Tibial artery (tissue), 4 donors: ENCODE results near the gene CAPN14.

Experiments
- DNase-seq, 2 donors: peaks; one replicate each; pipeline ENCODE4 v3.0.0-alpha.2; 2019
- H3K27ac ChIP-seq, 2 donors: fragments of 200-600 bp; sonication (generic) in 1 of 2; 1 replicate in 1 of 2; 2 replicates in 1 of 2; pipeline ENCODE4 v1.5.1; 2018 to 2019; ENCODE audit warnings: mild to moderate bottlenecking in 1 of 2
- H3K27me3 ChIP-seq, 2 donors: fragments of 200-600 bp; sonication (generic) in 1 of 2; one replicate each; pipeline versions ENCODE4 v1.5.1 to v1.6.0; 2016 to 2019
- H3K36me3 ChIP-seq, 3 donors: fragments of 200-600 bp; sonication (generic) in 2 of 3; one replicate each; pipeline ENCODE4 v1.5.1; 2016 to 2019; ENCODE audit warnings: mild to moderate bottlenecking in 2 of 3
- H3K4me1 ChIP-seq, 4 donors: fragments of 200-600 bp; sonication (generic) in 2 of 4; 1 replicate in 3 of 4; 2 replicates in 1 of 4; pipeline ENCODE4 v1.5.1; 2016 to 2019
- H3K4me3 ChIP-seq, 2 donors: fragments of 200-600 bp; sonication (generic) in 1 of 2; 1 replicate in 1 of 2; 2 replicates in 1 of 2; pipeline ENCODE4 v1.5.1; 2018 to 2019; ENCODE audit warnings: mild to moderate bottlenecking in 2 of 2
- H3K9me3 ChIP-seq, 3 donors: fragments of 200-600 bp; sonication (generic) in 1 of 3; one replicate each; pipeline ENCODE4 v1.5.1; 2016 to 2019
- CTCF ChIP-seq, 2 experiments: fragments of 200-600 bp in 1 of 2; fragments of 450-650 bp in 1 of 2; IDR thresholded peaks; one replicate each; pipeline ENCODE4 v1.5.1; 2017 to 2019; ENCODE audit warnings: antibody characterized with exemption in 2 of 2, mild to moderate bottlenecking in 1 of 2, moderate library complexity in 1 of 2
- intact Hi-C: fragments of 100-400 bp; cut with DNase I; formaldehyde crosslinking; loops from one replicate; pipeline ENCODE4 v1.15.0; 2023; ENCODE audit warnings: low total_unique reads

CAPN14 gene

GRCh38 chr2:31193806-31194205 lies 23.5 kb downstream of the CAPN14 start:
- intact Hi-C loops = no loop called here
- DNase-seq = no peak
- Histone ChIP-seq H3K27ac (no peak overlapping the region), H3K4me1 (no peaks in the 10 kb centered on the region), H3K9me3 (no peaks in the 10 kb centered on the region), H3K27me3 (no peaks in the 10 kb centered on the region), H3K4me3 (no peak overlapping the region), H3K36me3 (no peaks in the 10 kb centered on the region)
- TF ChIP-seq CTCF (IDR thresholded peaks at IDR 0.05) = no peak

GRCh38 chr2:31192851-31193392 lies 24.4 kb downstream of the CAPN14 start:
- no peak overlapping the region for H3K4me3 ChIP-seq
- DNase-seq = no peak
- no peaks in the 10 kb centered on the region for H3K4me1 ChIP-seq
- H3K27ac ChIP-seq = no peak overlapping the region
- H3K36me3 ChIP-seq = no peaks in the 10 kb centered on the region
- no peaks in the 10 kb centered on the region for H3K27me3 ChIP-seq
- no peaks in the 10 kb centered on the region for H3K9me3 ChIP-seq
- TF ChIP-seq CTCF (IDR thresholded peaks at IDR 0.05) = no peak
- intact Hi-C loops = no loop called here

- Histone ChIP-seq H3K9me3 (no peaks in the 10 kb centered on the region), H3K27ac (no peak overlapping the region), H3K4me1 (no peaks in the 10 kb centered on the region), H3K27me3 (no peaks in the 10 kb centered on the region), H3K4me3 (no peak overlapping the region), H3K36me3 (no peaks in the 10 kb centered on the region)
- no peak for DNase-seq
- intact Hi-C loops = no loop called here
- no peak for TF ChIP-seq CTCF (IDR thresholded peaks at IDR 0.05)
These were observed 24.9 kb downstream of the CAPN14 start for GRCh38 chr2:31192396-31192795.

GRCh38 chr2:31191931-31192330 lies 25.4 kb downstream of the CAPN14 start:
- intact Hi-C loops = no loop called here
- no peak for DNase-seq

GRCh38 chr2:31190188-31190587 lies 27.1 kb downstream of the CAPN14 start:
- no peak overlapping the region for H3K27ac ChIP-seq
- H3K27me3 ChIP-seq = no peaks in the 10 kb centered on the region
- intact Hi-C loops = no loop called here
- no peak for TF ChIP-seq CTCF (IDR thresholded peaks at IDR 0.05)
- H3K4me3 ChIP-seq = no peak overlapping the region
- no peaks in the 10 kb centered on the region for H3K4me1 ChIP-seq
- DNase-seq = no peak
- H3K36me3 ChIP-seq = no peaks in the 10 kb centered on the region
- H3K9me3 ChIP-seq = no peaks in the 10 kb centered on the region

More at GRCh38 chr2:31191931-31192330, 25.4 kb downstream of the CAPN14 start:
- H3K27me3 ChIP-seq = no peaks in the 10 kb centered on the region
- H3K36me3 ChIP-seq = no peaks in the 10 kb centered on the region
- no peak overlapping the region for H3K4me3 ChIP-seq
- TF ChIP-seq CTCF (IDR thresholded peaks at IDR 0.05) = no peak
- no peaks in the 10 kb centered on the region for H3K9me3 ChIP-seq
- no peaks in the 10 kb centered on the region for H3K4me1 ChIP-seq
- no peak overlapping the region for H3K27ac ChIP-seq

- Histone ChIP-seq H3K27ac (no peak overlapping the region), H3K4me1 (no peaks in the 10 kb centered on the region), H3K27me3 (no peaks in the 10 kb centered on the region), H3K9me3 (no peaks in the 10 kb centered on the region), H3K36me3 (no peaks in the 10 kb centered on the region), H3K4me3 (no peak overlapping the region)
- no peak for TF ChIP-seq CTCF (IDR thresholded peaks at IDR 0.05)
- DNase-seq = no peak
- intact Hi-C loops = no loop called here
These were observed 28.2 kb downstream of the CAPN14 start for GRCh38 chr2:31189141-31189540.
